Activated CD8-positive, alpha-beta T cell treated with anti-CD3 and anti-CD28 coated beads for 36 hours (primary cell): ENCODE data around the gene TMEM236. TPM values are rescaled to one million over a fixed set of nuclear protein-coding genes. Genes with fewer than 3 reads are reported as not detected.

Experiments
- ATAC-seq: fragments of 200-7000 bp; cut with Tn5 transposase; one replicate; pipeline ENCODE4 v1.10.0; 2021; ENCODE audit warnings: mild to moderate bottlenecking, moderate library complexity
- CTCF ChIA-PET: fragments of 350-600 bp; sonication (Branson Sonifier 250); formaldehyde crosslinking; loops from one replicate; lab custom pipeline; 2021; ENCODE audit warnings: antibody characterized with exemption; lab: Charles Lee
- POLR2A ChIA-PET: fragments of 350-600 bp; sonication (Branson Sonifier 250); formaldehyde crosslinking; loops from one replicate; lab custom pipeline; 2021; ENCODE audit warnings: antibody characterized with exemption; lab: Charles Lee
- DNase-seq: peaks from one replicate; pipeline ENCODE4 v3.0.0-alpha.2; 2020
- H3K27ac Mint-ChIP-seq: one replicate; pipeline ENCODE4 v1.8.0; 2021; ENCODE audit warnings: mild to moderate bottlenecking, mixed read lengths
- H3K27me3 Mint-ChIP-seq: one replicate; pipeline ENCODE4 v1.8.0; 2021; ENCODE audit warnings: mixed read lengths
- H3K36me3 Mint-ChIP-seq: one replicate; pipeline ENCODE4 v1.8.0; 2021; ENCODE audit warnings: low read depth, mixed read lengths
- H3K4me1 Mint-ChIP-seq: one replicate; pipeline ENCODE4 v1.8.0; 2021; ENCODE audit warnings: low read depth, mixed read lengths
- H3K4me3 Mint-ChIP-seq: one replicate; pipeline ENCODE4 v1.8.0; 2021; ENCODE audit warnings: mild to moderate bottlenecking, moderate library complexity, mixed read lengths
- H3K9me3 Mint-ChIP-seq: one replicate; pipeline ENCODE4 v1.8.0; 2021; ENCODE audit warnings: mixed read lengths
- intact Hi-C: fragments of 100-400 bp; cut with micrococcal nuclease; formaldehyde crosslinking; loops from one replicate; pipeline ENCODE4 v1.10.0; 2022
- total RNA-seq, 2 experiments: library from RNA; stranded (reverse); gene quantifications; one replicate each; pipeline ENCODE4 v1.2.3, GENCODE V29; 2021
- TF ChIP-seq, protein P1 (sequence below): fragments of 200-600 bp; IDR thresholded peaks from one replicate; pipeline ENCODE4 v1.8.0; 2022; ENCODE audit warnings: antibody characterized with exemption, mild to moderate bottlenecking

The TMEM236 gene
- total RNA-seq, 2 experiments from 2014 or later = 0.11 to 0.16 TPM

DNA sequence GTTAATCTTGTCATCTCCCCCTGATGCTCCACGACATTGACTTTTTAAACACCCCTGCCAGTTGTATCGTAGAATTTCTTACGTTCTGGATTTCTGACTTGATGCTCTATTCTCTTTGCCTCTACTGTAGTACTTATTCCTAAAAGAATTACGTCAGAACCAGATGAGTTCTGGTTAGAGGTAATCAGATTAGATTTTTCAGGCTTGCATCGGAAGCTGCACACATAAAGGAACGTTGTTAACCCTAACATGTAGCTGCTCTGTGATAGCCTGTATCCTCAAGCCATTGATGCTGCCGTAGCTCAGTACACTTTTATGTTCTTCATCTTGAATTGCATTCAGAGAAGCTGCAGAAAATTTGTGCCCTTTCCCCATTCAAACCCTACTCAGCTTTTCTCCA, 26.3 kb upstream of the TMEM236 start:
- intact Hi-C loops = no loop called here
- H3K4me1 Mint-ChIP-seq = no peaks in the 10 kb centered on the region
- POLR2A ChIA-PET = no interaction called here
- H3K27ac Mint-ChIP-seq = no peak overlapping the region
- DNase-seq (no peak), ATAC-seq (no peak)
- CTCF ChIA-PET = interaction anchor here (1.5 kb wide), 1 partner anchor 11 kb away, joined by 5 read pairs; no protein-coding TSS in a partner anchor
- no peaks in the 10 kb centered on the region for H3K27me3 Mint-ChIP-seq
- peaks cover 18% of the 10 kb centered on the region for H3K36me3 Mint-ChIP-seq
- no peak overlapping the region for H3K4me3 Mint-ChIP-seq
- no peaks in the 10 kb centered on the region for H3K9me3 Mint-ChIP-seq
- TF ChIP-seq, protein P1, sequence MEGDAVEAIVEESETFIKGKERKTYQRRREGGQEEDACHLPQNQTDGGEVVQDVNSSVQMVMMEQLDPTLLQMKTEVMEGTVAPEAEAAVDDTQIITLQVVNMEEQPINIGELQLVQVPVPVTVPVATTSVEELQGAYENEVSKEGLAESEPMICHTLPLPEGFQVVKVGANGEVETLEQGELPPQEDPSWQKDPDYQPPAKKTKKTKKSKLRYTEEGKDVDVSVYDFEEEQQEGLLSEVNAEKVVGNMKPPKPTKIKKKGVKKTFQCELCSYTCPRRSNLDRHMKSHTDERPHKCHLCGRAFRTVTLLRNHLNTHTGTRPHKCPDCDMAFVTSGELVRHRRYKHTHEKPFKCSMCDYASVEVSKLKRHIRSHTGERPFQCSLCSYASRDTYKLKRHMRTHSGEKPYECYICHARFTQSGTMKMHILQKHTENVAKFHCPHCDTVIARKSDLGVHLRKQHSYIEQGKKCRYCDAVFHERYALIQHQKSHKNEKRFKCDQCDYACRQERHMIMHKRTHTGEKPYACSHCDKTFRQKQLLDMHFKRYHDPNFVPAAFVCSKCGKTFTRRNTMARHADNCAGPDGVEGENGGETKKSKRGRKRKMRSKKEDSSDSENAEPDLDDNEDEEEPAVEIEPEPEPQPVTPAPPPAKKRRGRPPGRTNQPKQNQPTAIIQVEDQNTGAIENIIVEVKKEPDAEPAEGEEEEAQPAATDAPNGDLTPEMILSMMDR = no peak

DNA sequence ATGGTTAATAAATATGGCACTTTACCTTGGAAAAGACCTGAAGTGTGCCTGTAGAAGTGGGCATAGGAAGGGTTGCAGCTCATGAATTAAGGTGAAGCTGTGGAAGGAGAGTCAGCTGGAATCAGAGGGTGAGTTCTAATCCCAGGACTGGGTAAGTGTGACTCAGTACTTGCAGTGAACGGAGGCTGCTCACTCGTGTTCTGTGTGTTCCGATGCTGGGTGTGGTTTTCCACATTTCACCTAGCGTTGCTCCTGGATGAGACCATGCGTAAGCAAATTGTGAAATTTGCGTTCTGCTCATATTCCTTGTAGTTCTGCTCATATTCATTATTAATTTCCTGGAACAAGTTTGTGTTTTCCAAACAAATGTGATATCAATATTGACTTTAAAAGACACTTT, 22.4 kb upstream of the TMEM236 start:
- intact Hi-C loops = no loop called here
- no peaks in the 10 kb centered on the region for H3K9me3 Mint-ChIP-seq
- no peak overlapping the region for H3K4me3 Mint-ChIP-seq
- H3K27me3 Mint-ChIP-seq = no peaks in the 10 kb centered on the region
- H3K36me3 Mint-ChIP-seq = no peaks in the 10 kb centered on the region
- no peaks in the 10 kb centered on the region for H3K4me1 Mint-ChIP-seq
- ChIA-PET POLR2A (no interaction called here), CTCF (interaction anchor here (2.2 kb wide), 1 partner anchor 9 kb away, joined by 5 read pairs; no protein-coding TSS in a partner anchor)
- DNase-seq (no peak), ATAC-seq (no peak)
- TF ChIP-seq, protein P1 = no peak
- no peak overlapping the region for H3K27ac Mint-ChIP-seq

DNA sequence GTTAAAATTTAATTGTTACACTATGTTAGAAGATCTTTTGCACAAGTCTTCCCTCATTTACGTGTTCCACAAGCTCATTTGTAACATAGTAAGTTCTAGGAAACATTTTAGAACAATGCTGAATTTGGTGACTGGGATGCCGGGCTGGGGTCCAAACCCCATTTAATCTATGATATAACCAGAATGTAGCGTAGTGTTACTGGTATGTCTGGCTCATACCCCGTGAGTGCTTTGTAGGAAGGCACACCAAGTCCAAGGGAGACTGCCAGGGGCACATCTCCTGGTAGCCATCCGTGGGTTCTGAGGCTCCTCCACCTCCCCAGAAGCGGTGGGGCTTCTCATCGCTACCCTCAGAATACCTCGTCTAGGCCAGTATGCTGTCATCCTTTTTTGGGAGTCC, 21.3 kb upstream of the TMEM236 start:
- CTCF ChIA-PET = no interaction called here
- POLR2A ChIA-PET = no interaction called here
- Mint-ChIP-seq H3K36me3 (no peaks in the 10 kb centered on the region), H3K27me3 (no peaks in the 10 kb centered on the region), H3K4me1 (no peaks in the 10 kb centered on the region), H3K4me3 (no peak overlapping the region), H3K27ac (no peak overlapping the region), H3K9me3 (no peaks in the 10 kb centered on the region)
- DNase-seq (no peak), ATAC-seq (no peak)
- intact Hi-C loops = no loop called here
- TF ChIP-seq, protein P1 = no peak

DNA sequence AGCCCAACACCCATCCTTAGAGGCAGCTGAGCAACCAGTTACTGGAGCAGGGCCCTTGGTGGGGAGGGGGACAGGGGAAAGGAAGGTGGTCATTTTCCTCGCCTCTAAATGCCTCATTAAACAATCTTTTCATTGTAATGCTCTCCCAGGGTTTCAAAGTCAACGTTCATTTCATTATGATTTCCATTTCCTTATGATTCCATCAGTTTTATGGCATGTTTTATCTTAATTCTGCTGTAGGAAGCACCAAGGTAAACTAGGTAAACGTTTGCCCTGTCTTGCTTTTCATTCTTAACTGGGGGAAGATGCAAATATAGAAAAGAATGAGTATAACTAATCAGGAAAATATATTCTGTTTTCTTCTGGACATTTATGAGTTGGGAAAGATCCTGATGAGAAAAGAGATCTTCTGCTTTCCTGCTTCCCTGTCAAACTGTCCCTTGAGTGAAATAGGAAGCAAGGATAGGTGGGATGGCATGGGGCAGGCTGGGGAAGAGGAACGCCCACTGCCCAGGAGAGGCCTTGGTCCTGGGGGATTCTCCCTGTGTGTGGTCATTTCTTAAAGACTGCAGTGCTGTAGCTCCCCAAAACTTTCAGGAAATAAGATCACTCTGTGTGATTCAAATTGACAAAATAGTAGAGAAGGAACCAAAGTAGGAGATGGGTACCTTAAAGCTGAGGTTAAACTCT, 20.5 kb upstream of the TMEM236 start:
- CTCF ChIA-PET = no interaction called here
- POLR2A ChIA-PET = no interaction called here
- H3K27ac Mint-ChIP-seq = no peak overlapping the region

DNA sequence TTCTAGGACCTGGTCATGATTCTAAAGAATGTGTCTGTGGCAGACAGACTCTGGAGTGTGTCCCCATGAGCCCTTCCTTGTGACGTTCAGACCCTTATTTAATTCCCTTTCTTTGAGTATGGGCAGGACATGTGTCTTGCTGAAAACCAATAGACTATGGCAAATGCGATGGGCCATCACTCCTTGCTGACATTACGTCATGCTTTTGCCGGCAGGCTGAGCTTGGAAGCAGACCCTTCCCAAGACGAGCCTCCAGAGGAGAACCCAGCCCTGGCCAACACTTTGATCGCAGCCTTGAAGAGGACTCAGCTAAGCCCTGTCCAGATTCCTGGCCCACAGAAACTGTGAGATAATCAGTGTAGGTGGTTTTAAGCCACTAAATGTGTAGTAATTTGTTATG, 18.4 kb upstream of the TMEM236 start:
- Mint-ChIP-seq H3K36me3 (no peaks in the 10 kb centered on the region), H3K9me3 (no peaks in the 10 kb centered on the region), H3K4me1 (peaks cover 2% of the 10 kb centered on the region), H3K4me3 (no peak overlapping the region), H3K27ac (no peak overlapping the region), H3K27me3 (no peaks in the 10 kb centered on the region)
- TF ChIP-seq, protein P1 = no peak
- POLR2A ChIA-PET = no interaction called here
- intact Hi-C loops = no loop called here
- CTCF ChIA-PET = interaction anchor here (1.5 kb wide), 1 partner anchor 116 kb away, joined by 5 read pairs; the partner anchor contains the start of gene HACD1
- DNase-seq (no peak), ATAC-seq (no peak)

More for the DNA sequence above, 20.5 kb upstream of the TMEM236 start:
- H3K4me1 Mint-ChIP-seq = no peaks in the 10 kb centered on the region
- intact Hi-C loops = no loop called here
- no peak overlapping the region for H3K4me3 Mint-ChIP-seq
- DNase-seq = no peak
- no peaks in the 10 kb centered on the region for H3K9me3 Mint-ChIP-seq
- TF ChIP-seq, protein P1 = no peak
- no peak for ATAC-seq
- no peaks in the 10 kb centered on the region for H3K36me3 Mint-ChIP-seq
- no peaks in the 10 kb centered on the region for H3K27me3 Mint-ChIP-seq
